K562 (cell line): ENCODE results near the gene TBR1. TPM values are rescaled to one million over a fixed set of nuclear protein-coding genes. Genes with fewer than 3 reads are reported as not detected.

Experiments
- ATAC-seq: fragments of 200-7000 bp; cut with Tn5 transposase; 3 replicates; pipeline ENCODE4 v1.9.1; 2020; ENCODE audit warnings: moderate library complexity
- BruUV-seq: library from RNA; stranded (reverse); fragments of 400-500 nt; replicated peaks from 2 replicates; lab custom pipeline; 2021; lab: Mats Ljungman, UMichigan
- CTCF ChIA-PET: fragments of 300-600 bp; formaldehyde crosslinking; extraction: SDS; loops from one replicate; lab custom pipeline; 2021; ENCODE audit warnings: low intra/inter-chr PET ratio; lab: Yijun Ruan, JAX
- POLR2A ChIA-PET: fragments of 300-600, 350-650 bp; sonication (Branson Sonifier 250); formaldehyde crosslinking; extraction: SDS; loops from one replicate; lab custom pipeline; 2021; ENCODE audit warnings: antibody characterized with exemption, inconsistent platforms; lab: Yijun Ruan, JAX
- DNase-seq, 4 experiments: peaks; one replicate each; pipeline versions ENCODE4 v3.0.0 to v3.0.0-alpha.2; 2011 to 2018; ENCODE audit warnings: low spot score in 3 of 4, mixed read lengths in 3 of 4; ENCODE audit errors: extremely low read depth in 1 of 4
- FAIRE-seq: peaks from 2 replicates; lab custom pipeline; 2011; peaks lifted over from hg19 to GRCh38; lab: Jason Lieb, UNC
- H2AFZ ChIP-seq: 2 replicates; pipeline ENCODE4 v1.6.0; 2011; ENCODE audit warnings: low read depth, low read length, control low read depth, inconsistent platforms
- H3K27ac ChIP-seq: fragments of 200-600 bp; 3 replicates; pipeline ENCODE4 v1.8.0; 2011; ENCODE audit warnings: low read depth, mild to moderate bottlenecking, control low read depth, inconsistent platforms, low read length, moderate library complexity, mixed read lengths; ENCODE audit errors: extremely low read depth
- H3K27me3 ChIP-seq, 2 experiments: fragments of 300-600 bp in 1 of 2; 2 replicates in 1 of 2; 3 replicates in 1 of 2; pipeline versions ENCODE4 v1.6.0 to v1.8.0; 2011; ENCODE audit warnings: inconsistent platforms in 2 of 2, low read length in 2 of 2, mild to moderate bottlenecking in 1 of 2, mixed read lengths in 1 of 2, moderate library complexity in 1 of 2; ENCODE audit not compliant: control insufficient read depth in 2 of 2, insufficient read depth in 2 of 2
- H3K36me3 ChIP-seq: fragments of 300-600 bp; 3 replicates; pipeline ENCODE4 v1.8.0; 2011; ENCODE audit warnings: mild to moderate bottlenecking, low read length, inconsistent platforms; ENCODE audit not compliant: control insufficient read depth, insufficient read depth
- H3K4me1 ChIP-seq, 2 experiments: fragments of 200-600 bp in 1 of 2; replicated peaks in 1 of 2; 2 replicates in 1 of 2; 3 replicates in 1 of 2; pipeline versions ENCODE4 v1.5.1 to v1.8.0; 2011; ENCODE audit warnings: inconsistent platforms in 2 of 2, low read length in 2 of 2, mild to moderate bottlenecking in 1 of 2, mixed read lengths in 1 of 2, moderate library complexity in 1 of 2; ENCODE audit not compliant: control insufficient read depth in 2 of 2, insufficient read depth in 2 of 2
- H3K4me2 ChIP-seq: 2 replicates; pipeline ENCODE4 v1.6.1; 2011; ENCODE audit warnings: low read length, control low read depth, inconsistent platforms, mixed read lengths; ENCODE audit not compliant: insufficient read depth
- H3K4me3 ChIP-seq: fragments of 200-600 bp; sonication (generic), shearing (Covaris generic); 2 replicates; pipeline ENCODE4 v1.5.1; 2016; ENCODE audit warnings: control low read depth, inconsistent platforms
- H3K79me2 ChIP-seq: fragments of 200-600 bp; 3 replicates; pipeline ENCODE4 v1.8.0; 2011; ENCODE audit warnings: low read length, inconsistent platforms; ENCODE audit not compliant: control insufficient read depth, insufficient read depth
- H3K9ac ChIP-seq, 2 experiments: 2 replicates each; pipeline versions ENCODE4 v1.6.0 to v1.6.1; 2011; ENCODE audit warnings: low read depth in 2 of 2, low read length in 2 of 2, control low read depth in 1 of 2, inconsistent platforms in 1 of 2, mild to moderate bottlenecking in 1 of 2, mixed read lengths in 1 of 2; ENCODE audit not compliant: insufficient read depth in 1 of 2
- H3K9me1 ChIP-seq: one replicate; pipeline ENCODE4 v1.6.0; 2011; ENCODE audit warnings: inconsistent platforms, mild to moderate bottlenecking, low read length, moderate library complexity; ENCODE audit not compliant: control insufficient read depth, insufficient read depth
- H3K9me3 ChIP-seq: replicated peaks from 2 replicates; pipeline ENCODE4 v1.5.1; 2011; ENCODE audit warnings: low read depth, low read length, inconsistent platforms; ENCODE audit not compliant: control insufficient read depth, insufficient read depth
- H4K20me1 ChIP-seq: replicated peaks from 2 replicates; pipeline ENCODE4 v1.6.1; 2011; ENCODE audit warnings: low read length, inconsistent platforms, mixed read lengths; ENCODE audit not compliant: control insufficient read depth, insufficient read depth
- CBX3 ChIP-seq, 2 experiments: IDR thresholded peaks; 1 replicate in 1 of 2; 2 replicates in 1 of 2; pipeline ENCODE4 v1.6.1; 2012; ENCODE audit warnings: inconsistent platforms in 2 of 2, low read length in 2 of 2, borderline replicate concordance in 1 of 2, control low read depth in 1 of 2
- CLOCK ChIP-seq: fragments of 250-450 bp; sonication (Bioruptor Pico); IDR thresholded peaks from 2 replicates; pipeline ENCODE4 v1.4.0; 2020; ENCODE audit warnings: mild to moderate bottlenecking, moderate library complexity, borderline replicate concordance
- DLX4 ChIP-seq: fragments of 250-450 bp; sonication (Bioruptor Pico); IDR thresholded peaks from 2 replicates; pipeline ENCODE4 v1.6.1; 2021; ENCODE audit warnings: mild to moderate bottlenecking
- NR2F6 ChIP-seq: fragments of 450-650 bp; formaldehyde crosslinking; IDR thresholded peaks from 2 replicates; pipeline ENCODE4 v1.4.0; 2020; ENCODE audit warnings: mild to moderate bottlenecking
- RBM34 ChIP-seq: fragments of 200-400 bp; formaldehyde crosslinking; IDR thresholded peaks from 2 replicates; pipeline ENCODE4 v1.6.1; 2018; ENCODE audit warnings: low read length, borderline replicate concordance; ENCODE audit not compliant: insufficient read depth
- RERE ChIP-seq: sonication (generic); formaldehyde crosslinking; IDR thresholded peaks from 2 replicates; pipeline ENCODE4 v1.8.0; 2023; ENCODE audit warnings: missing genetic modification reagents, mild to moderate bottlenecking, borderline replicate concordance
- SMARCB1 ChIP-seq: IDR thresholded peaks from 2 replicates; pipeline ENCODE4 v1.6.1; 2011; ENCODE audit warnings: improper control_type of control experiment, low read depth; ENCODE audit not compliant: insufficient read length
- TGIF2 ChIP-seq: sonication (generic); formaldehyde crosslinking; IDR thresholded peaks from 2 replicates; pipeline ENCODE4 v1.8.1; 2022; ENCODE audit warnings: mild to moderate bottlenecking, missing genetic modification reagents, moderate library complexity
- ZNF23 ChIP-seq: fragments of 250-450 bp; sonication (Bioruptor Pico); IDR thresholded peaks from 2 replicates; pipeline ENCODE4 v1.4.0; 2020; ENCODE audit warnings: mild to moderate bottlenecking
- ZNF395 ChIP-seq: fragments of 200-800 bp; sonication (Bioruptor generic); IDR thresholded peaks from 2 replicates; pipeline ENCODE4 v1.6.1; 2017; ENCODE audit warnings: missing genetic modification characterization, missing compliant biosample characterization
- WGBS: fragments of 100-300 bp; shearing (Covaris generic); methylation state at CpG from one replicate; pipeline ENCODE4 v1.1.6; 2016; ENCODE audit warnings: low coverage, mixed read lengths; ENCODE audit not compliant: insufficient coverage; ENCODE audit errors: missing lambda C conversion rate; 5-methylcytosine and 5-hydroxymethylcytosine counted together
- in situ Hi-C: fragments of 300-500 bp; cut with MboI; formaldehyde crosslinking; loops from 4 replicates; pipeline ENCODE4 v1.15.0; 2018; ENCODE audit warnings: inconsistent platforms, mixed read lengths
- intact Hi-C: fragments of 100-400 bp; cut with micrococcal nuclease; formaldehyde crosslinking; loops from 2 replicates; pipeline ENCODE4 v1.14.2; 2022
- polyA plus RNA-seq, 8 experiments: library from polyadenylated mRNA; depleted of rRNA in 4 of 8; stranded (reverse) in 5 of 8; unstranded in 3 of 8; fragments of >200 nt; fragmentation: Nextera tagmentation in 2 of 8; fragmentation: Illumina TruSeq in 1 of 8; extraction: Ambion mirVana in 2 of 8; extraction: Trizol in 1 of 8; gene quantifications; 2 replicates each; pipeline versions ENCODE4 v1.2.1 to v1.2.3, GENCODE V29; 2011 to 2014; ENCODE audit warnings: inconsistent platforms in 1 of 8, missing spikeins in 1 of 8
- total RNA-seq, 7 experiments: library from RNA; depleted of rRNA in 6 of 7; stranded (reverse); fragments of >200 nt in 6 of 7; fragmentation: Illumina TruSeq in 2 of 7; extraction: Trizol in 2 of 7; gene quantifications; 2 replicates each; pipeline versions ENCODE4 v1.2.1 to v1.2.3, GENCODE V29; 2011 to 2021; ENCODE audit warnings: low replicate concordance in 1 of 7

The TBR1 gene
- total and polyA plus RNA-seq, 9 of the 15 experiments (the other 6 are each of a cell fraction or from before 2014, with no cell fraction given), result 0.01 to 0.09 TPM; not detected in 7

- no peaks in the 10 kb centered on the region for H3K79me2 ChIP-seq
- no peak for FAIRE-seq
- POLR2A ChIA-PET, result no interaction called here
- no TSS peak for BruUV-seq
- DNase-seq, result no peak
- H3K36me3 ChIP-seq, result peaks cover 78% of the 10 kb centered on the region
- intact Hi-C loops, result no loop called here
- H3K4me2 ChIP-seq, result no peak overlapping the region
- H3K9me1 ChIP-seq, result no peaks in the 10 kb centered on the region
- H3K27me3 ChIP-seq, result no peaks in the 10 kb centered on the region
- no peak overlapping the region for H3K27ac ChIP-seq
- CTCF ChIA-PET, result no interaction called here
- WGBS, result 92% methylated on average over 2 of the region's 2 CpGs
- no peaks in the 10 kb centered on the region for H3K4me1 ChIP-seq
- no peaks in the 10 kb centered on the region for H4K20me1 ChIP-seq
- in situ Hi-C loops, result no loop called here
- no peak overlapping the region for H3K9ac ChIP-seq
- no peak overlapping the region for H2AFZ ChIP-seq
- H3K4me3 ChIP-seq, result no peak overlapping the region
- ATAC-seq, result no peak
- no peaks in the 10 kb centered on the region for H3K9me3 ChIP-seq
- TF ChIP-seq CLOCK (CRISPR knock-in tag) (no peak), SMARCB1 (no peak), RBM34 (no peak), TGIF2 (CRISPR knock-in tag) (no peak), NR2F6 (no peak), RERE (CRISPR knock-in tag) (no peak), ZNF23 (CRISPR knock-in tag) (no peak), ZNF395 (no peak), DLX4 (CRISPR knock-in tag) (no peak), CBX3 (IDR thresholded peaks at IDR 0.05; ENCODE audit: borderline replicate concordance in 1 of 2, low read length in 2 of 2) (no peak)
Measured at GRCh38 chr2:161400076-161400475, 16.0 kb upstream of the TBR1 start.
